HEK293T (cell line): ENCODE results near the gene CACNA1C.

Source experiments
- BHLHE40 ChIP-seq: fragments of 450-650 bp; IDR thresholded peaks from 2 replicates; pipeline ENCODE4 v1.6.1; 2016; ENCODE audit warnings: mild to moderate bottlenecking, moderate library complexity, borderline replicate concordance
- FOXA1 ChIP-seq: fragments of 450-650 bp; IDR thresholded peaks from 2 replicates; pipeline ENCODE4 v1.6.1; 2016; ENCODE audit warnings: mild to moderate bottlenecking
- FOXK2 ChIP-seq: fragments of 450-650 bp; IDR thresholded peaks from 2 replicates; pipeline ENCODE4 v1.6.1; 2016; ENCODE audit warnings: mild to moderate bottlenecking
- FOXM1 ChIP-seq: fragments of 450-650 bp; IDR thresholded peaks from 2 replicates; pipeline ENCODE4 v1.6.1; 2017; ENCODE audit warnings: mild to moderate bottlenecking, borderline replicate concordance
- HDGF ChIP-seq: fragments of 450-650 bp; IDR thresholded peaks from 2 replicates; pipeline ENCODE4 v1.6.1; 2017; ENCODE audit warnings: antibody characterized with exemption, borderline replicate concordance
- LEF1 ChIP-seq: fragments of 450-650 bp; IDR thresholded peaks from 2 replicates; pipeline ENCODE4 v1.6.1; 2017; ENCODE audit warnings: mild to moderate bottlenecking, borderline replicate concordance
- NFRKB ChIP-seq: fragments of 450-650 bp; IDR thresholded peaks from 2 replicates; pipeline ENCODE4 v1.6.1; 2016; ENCODE audit warnings: mild to moderate bottlenecking, moderate library complexity
- SUZ12 ChIP-seq: fragments of 450-650 bp; IDR thresholded peaks from 2 replicates; pipeline ENCODE4 v1.6.1; 2016; ENCODE audit warnings: mild to moderate bottlenecking
- TARDBP ChIP-seq: fragments of 450-650 bp; IDR thresholded peaks from 2 replicates; pipeline ENCODE4 v1.6.1; 2016
- TF ChIP-seq, protein P1 (sequence below): fragments of 450-650 bp; IDR thresholded peaks from 2 replicates; pipeline ENCODE4 v1.6.1; 2016

DNA sequence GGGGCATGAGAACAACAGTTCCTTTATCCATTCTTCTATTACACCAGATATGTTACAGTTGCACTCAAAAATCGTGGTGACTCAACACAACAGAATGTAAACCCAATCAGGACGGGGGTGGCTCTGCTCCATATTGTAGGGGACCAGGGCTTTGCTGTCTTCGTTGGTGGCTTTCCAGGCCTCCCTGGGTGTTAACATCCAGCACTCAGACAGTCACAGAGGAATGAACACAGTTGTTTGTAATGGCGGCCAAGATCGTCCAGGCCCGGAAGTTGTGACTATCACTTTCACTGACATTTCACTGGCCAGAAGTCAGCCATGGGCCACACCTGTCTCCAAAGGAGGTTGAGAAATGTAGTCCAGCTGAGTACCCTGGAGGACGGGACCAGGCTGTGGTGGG lies 204.1 kb downstream of the CACNA1C start:
- TF ChIP-seq NFRKB (no peak), HDGF (no peak), TARDBP (no peak), FOXM1 (no peak), FOXA1 (no peak), SUZ12 (no peak), BHLHE40 (no peak), FOXK2 (no peak), LEF1 (no peak)
- TF ChIP-seq, protein P1, sequence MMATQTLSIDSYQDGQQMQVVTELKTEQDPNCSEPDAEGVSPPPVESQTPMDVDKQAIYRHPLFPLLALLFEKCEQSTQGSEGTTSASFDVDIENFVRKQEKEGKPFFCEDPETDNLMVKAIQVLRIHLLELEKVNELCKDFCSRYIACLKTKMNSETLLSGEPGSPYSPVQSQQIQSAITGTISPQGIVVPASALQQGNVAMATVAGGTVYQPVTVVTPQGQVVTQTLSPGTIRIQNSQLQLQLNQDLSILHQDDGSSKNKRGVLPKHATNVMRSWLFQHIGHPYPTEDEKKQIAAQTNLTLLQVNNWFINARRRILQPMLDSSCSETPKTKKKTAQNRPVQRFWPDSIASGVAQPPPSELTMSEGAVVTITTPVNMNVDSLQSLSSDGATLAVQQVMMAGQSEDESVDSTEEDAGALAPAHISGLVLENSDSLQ, result no peak
